ENCODE measurements around the gene MXD4.

The MXD4 gene

DNA sequence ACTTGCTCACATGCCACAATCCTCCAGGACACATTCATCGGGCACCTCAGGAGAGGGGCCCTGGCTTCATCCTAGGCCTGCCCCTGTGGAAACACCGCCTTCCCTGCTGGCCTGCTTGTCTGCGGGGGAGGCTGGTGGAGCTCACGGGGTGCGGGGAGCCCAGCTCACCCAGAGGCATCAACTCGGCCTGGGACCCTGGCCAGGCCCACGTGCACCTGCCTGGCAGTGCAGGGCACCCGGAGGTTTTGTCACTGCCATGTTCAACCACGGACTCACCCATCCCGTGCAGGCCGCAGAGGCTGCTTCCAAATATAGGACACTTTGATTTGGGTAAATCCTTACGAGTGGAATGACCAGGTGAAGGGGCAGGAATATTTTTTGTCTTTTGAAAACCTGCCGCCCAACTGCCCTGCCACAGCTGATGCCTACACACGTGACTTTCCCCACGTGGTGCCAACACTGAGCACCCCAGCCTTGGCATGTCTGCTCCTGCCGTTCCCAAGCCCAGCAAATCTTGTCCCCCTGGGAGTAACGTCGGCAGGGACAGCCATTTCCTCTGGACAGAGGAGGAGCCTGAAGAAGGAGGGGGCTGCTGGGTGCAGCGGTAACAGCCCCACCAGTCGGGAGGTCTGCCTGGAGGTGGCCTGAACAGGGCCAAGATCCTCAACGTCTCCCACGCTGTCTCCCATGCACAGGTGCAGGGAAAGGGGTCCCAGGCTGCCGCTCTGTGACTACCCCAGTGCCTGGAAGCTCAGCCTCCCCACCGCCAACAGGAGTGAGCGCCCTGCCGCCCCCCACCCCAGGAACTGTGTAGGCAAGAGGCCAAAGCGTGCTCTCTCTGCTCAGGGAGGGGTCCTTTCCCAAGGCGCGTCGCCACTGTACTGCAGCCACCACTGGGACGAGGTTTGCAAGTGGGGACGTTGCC, 8.5 kb downstream of the MXD4 start:
- no peak overlapping the region for H3K4me3 ChIP-seq (ENCODE audit: low read depth, low read length)
- TF ChIP-seq, protein P1, sequence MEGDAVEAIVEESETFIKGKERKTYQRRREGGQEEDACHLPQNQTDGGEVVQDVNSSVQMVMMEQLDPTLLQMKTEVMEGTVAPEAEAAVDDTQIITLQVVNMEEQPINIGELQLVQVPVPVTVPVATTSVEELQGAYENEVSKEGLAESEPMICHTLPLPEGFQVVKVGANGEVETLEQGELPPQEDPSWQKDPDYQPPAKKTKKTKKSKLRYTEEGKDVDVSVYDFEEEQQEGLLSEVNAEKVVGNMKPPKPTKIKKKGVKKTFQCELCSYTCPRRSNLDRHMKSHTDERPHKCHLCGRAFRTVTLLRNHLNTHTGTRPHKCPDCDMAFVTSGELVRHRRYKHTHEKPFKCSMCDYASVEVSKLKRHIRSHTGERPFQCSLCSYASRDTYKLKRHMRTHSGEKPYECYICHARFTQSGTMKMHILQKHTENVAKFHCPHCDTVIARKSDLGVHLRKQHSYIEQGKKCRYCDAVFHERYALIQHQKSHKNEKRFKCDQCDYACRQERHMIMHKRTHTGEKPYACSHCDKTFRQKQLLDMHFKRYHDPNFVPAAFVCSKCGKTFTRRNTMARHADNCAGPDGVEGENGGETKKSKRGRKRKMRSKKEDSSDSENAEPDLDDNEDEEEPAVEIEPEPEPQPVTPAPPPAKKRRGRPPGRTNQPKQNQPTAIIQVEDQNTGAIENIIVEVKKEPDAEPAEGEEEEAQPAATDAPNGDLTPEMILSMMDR (IDR thresholded peaks at IDR 0.05; ENCODE audit: low read depth, low read length, missing control alignments), result no peak
- DNase-seq (ENCODE audit: low read depth), result no peak

DNA sequence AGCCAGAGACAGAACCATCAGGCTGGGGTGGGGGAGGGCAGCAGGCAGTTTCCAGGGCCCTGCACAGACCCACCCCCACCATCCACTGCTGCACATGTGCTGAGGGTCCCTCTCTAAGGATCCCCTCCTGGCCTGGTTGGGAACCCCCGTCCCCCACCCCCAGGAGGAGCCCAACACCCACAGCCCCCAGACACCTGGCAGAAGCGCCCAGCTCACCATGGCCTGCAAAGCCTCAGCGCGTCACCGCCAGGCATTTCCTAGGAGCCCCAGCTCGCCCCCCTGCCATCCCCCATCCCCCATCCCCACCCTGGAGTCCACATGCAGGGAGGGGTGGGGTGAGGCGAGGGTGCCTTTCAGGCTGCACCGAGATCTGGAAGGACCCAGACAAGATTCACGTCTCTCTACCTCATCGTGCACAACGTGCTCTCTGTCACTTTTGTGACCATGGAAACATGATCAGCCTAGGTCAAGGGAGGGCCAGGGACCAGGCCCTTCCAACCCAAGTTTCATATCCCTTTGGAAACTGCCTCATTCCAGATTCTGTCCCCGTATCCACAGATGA, 9.3 kb downstream of the MXD4 start:
- no peak overlapping the region for H3K4me3 ChIP-seq (ENCODE audit: low read depth, low read length)
- DNase-seq (ENCODE audit: low read depth), result no peak
- TF ChIP-seq, protein P1 (IDR thresholded peaks at IDR 0.05; ENCODE audit: low read depth, low read length, missing control alignments), result no peak

DNA sequence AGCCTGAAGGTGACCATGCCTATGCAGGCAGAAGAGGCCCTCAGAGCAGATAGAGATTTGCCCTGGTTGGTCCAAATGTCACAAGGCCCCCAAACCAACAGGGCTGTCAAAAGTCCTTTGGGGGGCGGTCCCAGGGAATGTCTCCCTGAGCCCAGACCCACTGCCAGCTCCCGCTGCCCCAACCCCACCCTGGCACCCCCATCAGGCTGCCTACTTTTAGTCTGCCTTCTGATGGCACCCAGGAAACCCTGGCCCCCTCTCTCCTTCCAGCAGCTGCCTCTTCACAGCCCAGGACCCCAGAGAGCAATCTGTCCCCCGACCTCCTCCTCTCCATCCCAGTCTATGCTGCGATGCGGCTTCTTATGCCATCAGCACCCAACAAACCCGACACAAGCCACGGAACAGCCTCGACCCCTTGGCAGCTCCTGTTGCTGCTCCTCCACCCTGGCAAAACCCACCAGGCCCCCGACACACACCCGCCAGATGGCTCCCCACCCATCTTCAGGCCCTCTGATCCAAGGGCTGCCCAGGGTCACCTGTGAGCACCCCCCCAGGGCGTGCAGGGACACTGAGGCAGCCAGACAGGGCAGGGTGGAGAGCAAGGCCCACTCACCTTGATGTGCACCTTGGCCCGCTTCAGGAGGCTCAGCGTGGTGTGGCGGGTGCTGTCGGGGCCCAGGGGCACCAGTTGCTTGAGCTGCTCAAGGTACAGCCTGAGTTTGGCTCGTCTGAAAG, 9.9 kb downstream of the MXD4 start:
- DNase-seq (ENCODE audit: low read depth), result no peak
- no peak overlapping the region for H3K4me3 ChIP-seq (ENCODE audit: low read depth, low read length)
- TF ChIP-seq, protein P1 (IDR thresholded peaks at IDR 0.05; ENCODE audit: low read depth, low read length, missing control alignments), result no peak

DNA sequence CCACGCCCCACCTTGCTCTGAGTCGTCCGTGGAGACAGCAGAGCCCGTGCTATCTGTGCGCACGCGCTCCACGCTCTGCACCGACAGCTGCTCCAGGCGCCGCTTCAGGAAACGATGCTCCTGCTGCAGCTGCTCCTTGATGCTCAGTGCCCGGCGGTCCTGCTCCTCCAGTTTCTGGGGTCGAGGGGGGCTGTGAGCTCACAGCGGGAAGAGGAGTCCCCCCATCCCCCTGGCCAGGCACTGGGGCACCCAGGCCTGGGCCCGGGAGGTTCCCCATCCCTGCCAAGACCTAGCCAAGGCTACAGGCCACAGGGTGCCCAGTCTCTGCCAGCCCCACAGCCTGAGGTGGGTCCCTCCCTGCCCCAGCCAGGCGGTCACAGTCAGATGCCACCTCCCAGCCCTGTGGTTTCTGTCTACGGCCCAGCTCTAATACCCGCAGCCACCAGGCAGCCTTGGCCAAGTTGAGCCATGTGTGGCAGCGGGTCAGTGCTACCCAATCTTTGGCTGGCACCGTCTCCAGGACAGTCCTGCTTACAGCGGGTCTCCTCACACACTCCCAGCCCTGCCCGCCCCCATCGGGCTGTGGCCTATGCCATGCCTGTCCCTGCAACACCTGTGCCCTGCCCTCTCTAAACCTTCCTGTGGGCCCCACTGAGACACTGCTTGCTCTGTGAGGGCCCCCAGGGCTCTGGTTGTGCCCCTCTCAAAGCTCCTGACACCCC, 10.7 kb downstream of the MXD4 start:
- TF ChIP-seq, protein P1 (IDR thresholded peaks at IDR 0.05; ENCODE audit: low read depth, low read length, missing control alignments), result no peak
- DNase-seq (ENCODE audit: low read depth), result no peak
- no peak overlapping the region for H3K4me3 ChIP-seq (ENCODE audit: low read depth, low read length)

DNA sequence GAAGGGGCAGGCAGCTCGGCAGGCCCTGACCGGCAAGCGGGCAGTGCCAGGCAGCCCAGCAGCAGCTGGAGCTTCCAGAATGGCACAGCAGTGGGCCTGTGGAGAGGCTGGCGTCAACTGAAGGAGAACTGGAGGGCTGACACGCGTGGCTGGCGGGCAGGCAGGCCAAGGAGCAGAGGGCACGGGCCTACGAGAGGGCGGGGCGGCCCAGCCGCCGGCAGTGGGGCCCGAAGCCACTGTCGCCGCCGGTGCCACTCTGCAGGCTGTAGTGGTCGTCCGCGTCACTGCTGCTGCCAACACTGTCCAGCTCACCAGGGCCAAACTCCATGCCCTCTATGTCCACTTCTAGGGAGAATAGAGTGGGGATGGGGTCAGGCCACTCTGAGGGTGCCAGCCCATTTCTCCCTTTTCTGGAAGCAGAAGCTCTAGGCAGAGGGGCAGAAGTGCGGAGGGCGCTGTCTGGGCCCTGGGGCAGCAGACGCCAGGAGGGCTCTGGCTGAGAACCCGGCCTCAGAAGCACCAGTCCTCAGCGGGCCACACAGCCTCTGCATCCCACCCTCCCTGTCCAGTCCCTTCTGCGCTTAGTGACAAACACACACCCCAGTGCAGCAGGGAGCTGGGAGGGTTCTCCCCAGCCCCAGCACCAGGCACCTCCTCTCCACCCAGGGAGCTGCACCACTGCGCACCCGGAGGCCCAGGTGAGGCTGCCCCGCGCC, 11.4 kb downstream of the MXD4 start:
- DNase-seq (ENCODE audit: low read depth), result no peak
- H3K4me3 ChIP-seq (ENCODE audit: low read depth, low read length), result no peak overlapping the region
- TF ChIP-seq, protein P1 (IDR thresholded peaks at IDR 0.05; ENCODE audit: low read depth, low read length, missing control alignments), result no peak
